ENCODE results near the gene NXPH2. TPM values are rescaled to one million over a fixed set of nuclear protein-coding genes. Genes with fewer than 3 reads are reported as not detected.

The NXPH2 gene
- total and polyA plus RNA-seq, 9 of the 15 experiments (the other 6 are each of a cell fraction or from before 2014, with no cell fraction given) = not detected

DNA sequence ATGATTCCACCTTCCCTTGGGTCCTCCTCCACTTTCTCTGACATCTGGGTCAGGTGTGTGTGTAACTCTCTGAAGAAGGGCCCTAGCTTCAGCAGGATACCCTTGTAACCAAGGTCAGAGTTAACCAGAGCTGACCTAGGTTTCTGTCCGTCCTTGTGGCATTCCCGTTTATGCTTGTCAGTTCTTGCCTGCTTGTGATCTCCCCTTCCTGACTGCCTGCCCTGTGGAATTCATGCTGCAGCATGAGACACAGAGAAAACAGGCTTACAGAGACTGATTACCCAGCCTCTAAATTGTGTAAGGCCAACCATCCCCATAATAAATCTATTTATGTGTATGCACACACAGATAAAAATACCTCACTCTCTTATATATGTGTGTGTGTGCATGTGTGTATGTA is 22.8 kb downstream of the NXPH2 start (continued):
- no peak for TF ChIP-seq ZNF75A (CRISPR knock-in tag; IDR thresholded peaks at IDR 0.05)
- no peak for TF ChIP-seq ZNF224 (CRISPR knock-in tag; IDR thresholded peaks at IDR 0.05)
- no peak for TF ChIP-seq KDM4B (IDR thresholded peaks at IDR 0.05; ENCODE audit: borderline replicate concordance in 2 of 2, low read depth in 1 of 2)

DNA sequence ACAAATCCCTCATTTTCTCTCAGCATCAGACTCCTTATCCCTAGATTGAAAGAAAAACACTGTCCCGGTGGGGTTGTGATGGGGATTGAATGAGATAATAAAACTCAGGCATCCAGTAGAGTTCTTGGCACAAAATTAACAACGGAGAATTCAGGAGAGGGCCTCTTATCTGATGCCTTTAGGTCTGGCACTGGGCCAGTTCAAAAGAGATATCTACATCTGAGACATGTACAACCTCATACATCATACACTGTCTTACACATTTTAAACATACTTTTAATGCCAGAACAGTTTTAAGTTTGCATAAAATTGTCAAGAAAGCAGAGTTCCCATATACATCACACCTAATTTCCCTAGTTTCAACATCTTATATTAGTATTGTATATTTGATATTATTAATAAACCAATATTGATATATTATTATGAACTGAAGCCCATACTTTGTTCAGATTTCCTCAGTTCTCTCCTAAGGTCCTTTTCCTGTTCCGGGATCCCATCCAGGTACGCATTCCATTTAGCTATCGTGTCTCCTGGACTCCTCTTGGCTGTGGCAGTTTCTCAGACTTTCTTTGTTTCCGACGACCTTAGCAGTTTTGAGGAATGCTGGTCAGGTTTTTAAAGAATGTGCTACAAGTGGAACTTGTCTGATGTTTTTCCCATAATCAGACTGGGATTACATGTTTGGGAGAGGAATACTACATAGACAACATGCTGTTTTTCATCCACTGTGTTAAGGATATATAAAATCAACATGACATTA is 27.8 kb downstream of the NXPH2 start:
- under 1% methylated on average over 7 of the region's 7 CpGs for WGBS (ENCODE audit: insufficient coverage, low coverage, missing lambda C conversion rate)
- peak; percentile 59 for TF ChIP-seq NFIC (IDR thresholded peaks at IDR 0.05)
- no peak for TF ChIP-seq BACH1 (tag; IDR thresholded peaks at IDR 0.05)
- in situ Hi-C loops (cut with MboI) (no loop called here), intact Hi-C loops (cut with micrococcal nuclease) (no loop called here)
- DNase-seq (ENCODE audit: extremely low read depth in 1 of 4, low spot score in 3 of 4) = no peak
- ChIA-PET POLR2A (no interaction called here), CTCF (ENCODE audit: low intra/inter-chr PET ratio) (no interaction called here)
- no peak overlapping the region for H3K4me2 ChIP-seq (ENCODE audit: insufficient read depth, low read length)
- H3K9me3 ChIP-seq (replicated peaks; ENCODE audit: control insufficient read depth, insufficient read depth, low read depth, low read length) = no peaks in the 10 kb centered on the region
- H3K79me2 ChIP-seq (ENCODE audit: control insufficient read depth, insufficient read depth, low read length) = no peaks in the 10 kb centered on the region
- ATAC-seq = no peak
- no peaks in the 10 kb centered on the region for H3K27me3 ChIP-seq (ENCODE audit: control insufficient read depth in 2 of 2, insufficient read depth in 2 of 2, low read length in 2 of 2)
- no peak for FAIRE-seq
- BruUV-seq (replicated peaks) = no TSS peak
- H3K27ac ChIP-seq (ENCODE audit: extremely low read depth, low read depth, low read length) = no peak overlapping the region
- no peaks in the 10 kb centered on the region for H3K4me1 ChIP-seq (replicated peaks in 1 of 2; ENCODE audit: control insufficient read depth in 2 of 2, insufficient read depth in 2 of 2, low read length in 2 of 2)
- no peak overlapping the region for H3K9ac ChIP-seq (ENCODE audit: insufficient read depth in 1 of 2, low read depth in 2 of 2, low read length in 2 of 2)
- no peak overlapping the region for H2AFZ ChIP-seq (ENCODE audit: low read depth, low read length)
- no peak overlapping the region for H3K4me3 ChIP-seq
- no peaks in the 10 kb centered on the region for H4K20me1 ChIP-seq (replicated peaks; ENCODE audit: control insufficient read depth, insufficient read depth, low read length)
- H3K36me3 ChIP-seq (ENCODE audit: control insufficient read depth, insufficient read depth, low read length) = no peaks in the 10 kb centered on the region
- no peaks in the 10 kb centered on the region for H3K9me1 ChIP-seq (ENCODE audit: control insufficient read depth, insufficient read depth, low read length)
